HEK293 (cell line): ENCODE measurements around the gene AMBRA1.

ENCODE experiments used
- CTCF ChIA-PET: fragments of 350-600 bp; formaldehyde crosslinking; extraction: SDS; loops from one replicate; lab custom pipeline; 2021; ENCODE audit warnings: antibody characterized with exemption; lab: Yijun Ruan, JAX
- POLR2A ChIA-PET: fragments of 300-600 bp; formaldehyde crosslinking; extraction: SDS; loops from one replicate; lab custom pipeline; 2020; ENCODE audit warnings: antibody characterized with exemption, inconsistent platforms; lab: Yijun Ruan, JAX
- H3K27ac ChIP-seq: fragments of 200-500 bp; sonication (Bioruptor generic); 2 replicates; pipeline ENCODE4 v1.5.1; 2014; ENCODE audit warnings: low read depth, low read length, control low read depth, inconsistent platforms; ENCODE audit errors: extremely low read depth
- H3K36me3 ChIP-seq, 2 experiments: fragments of 200-500 bp in 1 of 2; sonication (Bioruptor generic) in 1 of 2; 1 replicate in 1 of 2; 2 replicates in 1 of 2; pipeline ENCODE4 v1.5.1; 2014 to 2017; ENCODE audit warnings: inconsistent platforms in 2 of 2, low read length in 2 of 2; ENCODE audit not compliant: control insufficient read depth in 2 of 2, insufficient read depth in 1 of 2
- H3K4me1 ChIP-seq: fragments of 200-500 bp; sonication (Bioruptor generic); 2 replicates; pipeline ENCODE4 v1.5.1; 2014; ENCODE audit warnings: mild to moderate bottlenecking, low read length, inconsistent platforms; ENCODE audit not compliant: control insufficient read depth, insufficient read depth
- H3K4me3 ChIP-seq: 2 replicates; pipeline ENCODE4 v1.5.1; 2011; ENCODE audit warnings: low read depth, mild to moderate bottlenecking, control low read depth, low read length, moderate library complexity
- H3K9me3 ChIP-seq: fragments of 200-500 bp; sonication (Bioruptor generic); 2 replicates; pipeline ENCODE4 v1.5.1; 2014; ENCODE audit warnings: low read depth, low read length, inconsistent platforms; ENCODE audit not compliant: control insufficient read depth, insufficient read depth
- BCL11A ChIP-seq: fragments of 450-650 bp; formaldehyde crosslinking; IDR thresholded peaks from 2 replicates; pipeline ENCODE4 v1.5.1; 2016; ENCODE audit warnings: low read depth, missing biosample characterization, missing genetic modification characterization
- GLIS1 ChIP-seq: fragments of 450-650 bp; formaldehyde crosslinking; IDR thresholded peaks from 2 replicates; pipeline ENCODE4 v1.5.1; 2016; ENCODE audit warnings: missing biosample characterization, missing genetic modification characterization
- HOXA7 ChIP-seq: sonication (generic); formaldehyde crosslinking; IDR thresholded peaks from 2 replicates; pipeline ENCODE4 v1.8.1; 2022; ENCODE audit warnings: missing genetic modification reagents, borderline replicate concordance
- SALL2 ChIP-seq: fragments of 450-650 bp; formaldehyde crosslinking; IDR thresholded peaks from 2 replicates; pipeline ENCODE4 v1.5.0; 2017; ENCODE audit warnings: missing biosample characterization, mild to moderate bottlenecking, missing genetic modification characterization, borderline replicate concordance
- SP2 ChIP-seq: fragments of 450-650 bp; formaldehyde crosslinking; IDR thresholded peaks from 2 replicates; pipeline ENCODE4 v1.5.1; 2016; ENCODE audit warnings: missing biosample characterization, missing genetic modification characterization
- ZFHX2 ChIP-seq: fragments of 450-650 bp; formaldehyde crosslinking; conservative IDR thresholded peaks from 2 replicates; pipeline ENCODE4 v1.5.1; 2016; ENCODE audit warnings: missing biosample characterization, missing genetic modification characterization
- ZIC2 ChIP-seq: fragments of 450-650 bp; formaldehyde crosslinking; IDR thresholded peaks from 2 replicates; pipeline ENCODE4 v1.5.1; 2016; ENCODE audit warnings: missing biosample characterization, missing genetic modification characterization
- ZNF138 ChIP-seq: fragments of 450-650 bp; formaldehyde crosslinking; IDR thresholded peaks from 2 replicates; pipeline ENCODE4 v1.5.1; 2016; ENCODE audit warnings: missing biosample characterization, missing genetic modification characterization, borderline replicate concordance
- ZNF211 ChIP-seq: fragments of 450-650 bp; formaldehyde crosslinking; IDR thresholded peaks from 2 replicates; pipeline ENCODE4 v1.5.1; 2016; ENCODE audit warnings: low read depth, missing biosample characterization, missing genetic modification characterization
- ZNF248 ChIP-seq: fragments of 450-650 bp; formaldehyde crosslinking; IDR thresholded peaks from 2 replicates; pipeline ENCODE4 v1.5.1; 2017; ENCODE audit warnings: missing biosample characterization, missing genetic modification characterization
- ZNF26 ChIP-seq: fragments of 450-650 bp; formaldehyde crosslinking; IDR thresholded peaks from 2 replicates; pipeline ENCODE4 v1.5.1; 2016; ENCODE audit warnings: missing biosample characterization, missing genetic modification characterization
- ZNF292 ChIP-seq: fragments of 450-650 bp; formaldehyde crosslinking; IDR thresholded peaks from 2 replicates; pipeline ENCODE4 v1.5.1; 2016; ENCODE audit warnings: low read depth, missing biosample characterization, missing genetic modification characterization, borderline replicate concordance
- ZNF391 ChIP-seq: fragments of 450-650 bp; formaldehyde crosslinking; IDR thresholded peaks from 2 replicates; pipeline ENCODE4 v1.5.1; 2016; ENCODE audit warnings: low read depth, missing biosample characterization, missing genetic modification characterization, borderline replicate concordance
- ZNF398 ChIP-seq: fragments of 450-650 bp; formaldehyde crosslinking; IDR thresholded peaks from 2 replicates; pipeline ENCODE4 v1.5.1; 2017; ENCODE audit warnings: missing biosample characterization, missing genetic modification characterization
- ZNF423 ChIP-seq: fragments of 450-650 bp; formaldehyde crosslinking; IDR thresholded peaks from 2 replicates; pipeline ENCODE4 v1.5.1; 2016; ENCODE audit warnings: missing biosample characterization, missing genetic modification characterization
- ZNF449 ChIP-seq: fragments of 450-650 bp; formaldehyde crosslinking; IDR thresholded peaks from 2 replicates; pipeline ENCODE4 v1.5.1; 2017; ENCODE audit warnings: missing biosample characterization, mild to moderate bottlenecking, missing genetic modification characterization, moderate library complexity
- ZNF521 ChIP-seq: fragments of 450-650 bp; formaldehyde crosslinking; IDR thresholded peaks from 2 replicates; pipeline ENCODE4 v1.5.1; 2017; ENCODE audit warnings: missing biosample characterization, mild to moderate bottlenecking, missing genetic modification characterization
- ZNF560 ChIP-seq: fragments of 450-650 bp; formaldehyde crosslinking; IDR thresholded peaks from 2 replicates; pipeline ENCODE4 v1.5.1; 2017; ENCODE audit warnings: missing biosample characterization, missing genetic modification characterization, borderline replicate concordance
- ZNF571 ChIP-seq: fragments of 450-650 bp; formaldehyde crosslinking; IDR thresholded peaks from 2 replicates; pipeline ENCODE4 v1.5.0; 2017; ENCODE audit warnings: missing biosample characterization, missing genetic modification characterization
- ZNF660 ChIP-seq: fragments of 450-650 bp; IDR thresholded peaks from 2 replicates; pipeline ENCODE4 v1.5.1; 2018; ENCODE audit warnings: missing biosample characterization, mild to moderate bottlenecking, missing genetic modification characterization
- ZNF670 ChIP-seq: fragments of 450-650 bp; formaldehyde crosslinking; IDR thresholded peaks from 2 replicates; pipeline ENCODE4 v1.5.1; 2016; ENCODE audit warnings: missing biosample characterization, missing genetic modification characterization, low read depth
- ZSCAN4 ChIP-seq: fragments of 450-650 bp; formaldehyde crosslinking; IDR thresholded peaks from 2 replicates; pipeline ENCODE4 v1.5.1; 2017; ENCODE audit warnings: missing biosample characterization, missing genetic modification characterization

AMBRA1 gene

GRCh38 chr11:46414466-46414796 lies 179.4 kb downstream of the AMBRA1 start (continued):
- TF ChIP-seq ZNF391, result no peak
- no peak for TF ChIP-seq ZNF670 (tag by site-specific recombination)
- TF ChIP-seq BCL11A (tag by site-specific recombination), result no peak
- TF ChIP-seq ZNF398 (tag by site-specific recombination), result peak; percentile 84
- 0 out of 2 replicates have a peak, but pooled peaks have one; percentile 47 for TF ChIP-seq ZNF423
- no peak for TF ChIP-seq ZSCAN4
- no peak for TF ChIP-seq ZNF248 (tag by site-specific recombination)
- no peak for TF ChIP-seq ZNF211 (tag by site-specific recombination)
- no peak for TF ChIP-seq HOXA7 (CRISPR knock-in tag)
- TF ChIP-seq ZNF521 (tag by site-specific recombination), result no peak
- no peak for TF ChIP-seq SP2 (tag by site-specific recombination)
- TF ChIP-seq ZNF26 (tag by site-specific recombination), result no peak
- no peak for TF ChIP-seq ZNF138 (tag by site-specific recombination)
- TF ChIP-seq ZNF660, result no peak
- no peak for TF ChIP-seq ZNF449 (tag by site-specific recombination)
- no peak for TF ChIP-seq ZNF571
- no peak for TF ChIP-seq SALL2
- peak; percentile 77 for TF ChIP-seq GLIS1 (tag by site-specific recombination)
- peak; percentile 40 for TF ChIP-seq ZFHX2
- no peak for TF ChIP-seq ZNF292 (tag by site-specific recombination)
- TF ChIP-seq, all 188 proteins: peak for 8

- peaks cover 3% of the 10 kb centered on the region; the same call in 1 of the 2 replicates for H3K4me1 ChIP-seq
- ChIA-PET CTCF (interaction anchor here (0.5 to 0.7 kb wide), 5 partner anchors 22 to 199 kb away, joined by 3 to 5 read pairs (median 3); no protein-coding TSS in a partner anchor), POLR2A (no interaction called here)
- no peaks in the 10 kb centered on the region for H3K9me3 ChIP-seq
- no peak overlapping the region for H3K27ac ChIP-seq
- TF ChIP-seq ZIC2 (tag by site-specific recombination) (0 out of 2 replicates have a peak, but pooled peaks have one; percentile 12), ZNF560 (no peak), GLIS1 (tag by site-specific recombination) (peak; percentile 53)
- H3K4me3 ChIP-seq, result no peak overlapping the region
- peaks cover 0 to 65% of the 10 kb centered on the region in 2 experiments; a peak in 1 of 3 replicates for H3K36me3 ChIP-seq
Observed at GRCh38 chr11:46413760-46414465, 179.9 kb downstream of the AMBRA1 start.
